GM18873 (cell line): ENCODE measurements around the gene PRDM15.
"Not testable (repeated sequence)": the region's sequence is repeated elsewhere in the genome, so short reads cannot be mapped to it uniquely, and the experiment has no call there.

Experiments used
- ATAC-seq: cut with Tn5 transposase; IDR thresholded peaks from one replicate; pipeline ENCODE4 v1.9.1; 2021; ENCODE audit warnings: mild to moderate bottlenecking, moderate library complexity, moderate number of reproducible peaks; ENCODE audit not compliant: unreplicated experiment, low FRiP score

Gene PRDM15

GRCh38 chr21:41785262-41785661 lies 93.9 kb downstream of the PRDM15 start:
- not testable (repeated sequence) for ATAC-seq

GRCh38 chr21:41784456-41785102 lies 94.6 kb downstream of the PRDM15 start:
- no peak for ATAC-seq

GRCh38 chr21:41783476-41784180 lies 95.5 kb downstream of the PRDM15 start:
- ATAC-seq: no peak

GRCh38 chr21:41781050-41781410 lies 98.1 kb downstream of the PRDM15 start:
- ATAC-seq: no peak

GRCh38 chr21:41780337-41781049 lies 98.7 kb downstream of the PRDM15 start:
- no peak for ATAC-seq

GRCh38 chr21:41779659-41780058 lies 99.5 kb downstream of the PRDM15 start:
- no peak for ATAC-seq

- ATAC-seq: no peak
Measured at GRCh38 chr21:41778930-41779600, 100.1 kb downstream of the PRDM15 start.

- no peak for ATAC-seq
Measured at GRCh38 chr21:41777951-41778815, 101.0 kb downstream of the PRDM15 start.

- ATAC-seq: no peak
Measured at GRCh38 chr21:41776778-41777177, 102.4 kb downstream of the PRDM15 start.

GRCh38 chr21:41775149-41775472 lies 104.0 kb downstream of the PRDM15 start:
- ATAC-seq: no peak

- no peak for ATAC-seq
Measured at GRCh38 chr21:41774467-41775148, 104.5 kb downstream of the PRDM15 start.

GRCh38 chr21:41772351-41773080 lies 106.6 kb downstream of the PRDM15 start:
- no peak for ATAC-seq

GRCh38 chr21:41771625-41771945 lies 107.6 kb downstream of the PRDM15 start:
- no peak for ATAC-seq

- ATAC-seq: no peak
Measured at GRCh38 chr21:41770901-41771624, 108.1 kb downstream of the PRDM15 start.

- ATAC-seq: no peak
Measured at GRCh38 chr21:41769933-41770332, 109.2 kb downstream of the PRDM15 start.

GRCh38 chr21:41769521-41769920 lies 109.6 kb downstream of the PRDM15 start:
- no peak for ATAC-seq

- ATAC-seq: no peak
Measured at GRCh38 chr21:41769111-41769510, 110.0 kb downstream of the PRDM15 start.

- ATAC-seq: no peak
Measured at GRCh38 chr21:41768437-41769042, 110.6 kb downstream of the PRDM15 start.
